GM13977 (cell line): ENCODE results near the gene TP53AIP1.

Experiments
- DNase-seq: peaks from one replicate; pipeline ENCODE4 v3.0.0; 2012; ENCODE audit warnings: low spot score
- CTCF ChIP-seq: IDR thresholded peaks from 2 replicates; pipeline ENCODE4 v1.5.1; 2012; ENCODE audit warnings: mild to moderate bottlenecking, control low read depth; ENCODE audit not compliant: insufficient read depth; ENCODE audit errors: extremely low read depth, missing control alignments
- in situ Hi-C: fragments of 300-500 bp; cut with MboI; formaldehyde crosslinking; loops from one replicate; pipeline ENCODE4 v1.12.0; 2022; ENCODE audit warnings: low sequenced_read_pairs, low pct_unique_long_range_greater_than_20kb, mixed read lengths, inconsistent platforms; ENCODE audit not compliant: unreplicated experiment

The TP53AIP1 gene

GRCh38 chr11:128905345-128906184 is 37.1 kb downstream of the TP53AIP1 start:
- in situ Hi-C loops = no loop called here
- DNase-seq = peak; percentile 71
- TF ChIP-seq CTCF = peak; percentile 34

GRCh38 chr11:128904656-128905344 is 37.9 kb downstream of the TP53AIP1 start:
- in situ Hi-C loops = no loop called here
- no peak for TF ChIP-seq CTCF
- no peak for DNase-seq

GRCh38 chr11:128904303-128904655 is 38.4 kb downstream of the TP53AIP1 start:
- no peak for TF ChIP-seq CTCF
- no peak for DNase-seq
- in situ Hi-C loops = no loop called here

GRCh38 chr11:128903248-128904061 is 39.2 kb downstream of the TP53AIP1 start:
- TF ChIP-seq CTCF = no peak
- in situ Hi-C loops = no loop called here
- no peak for DNase-seq

GRCh38 chr11:128902515-128903066 is 40.1 kb downstream of the TP53AIP1 start:
- in situ Hi-C loops = no loop called here
- TF ChIP-seq CTCF = no peak

GRCh38 chr11:128901653-128902514 is 40.8 kb downstream of the TP53AIP1 start:
- TF ChIP-seq CTCF = no peak
- in situ Hi-C loops = no loop called here
- DNase-seq = no peak

More at GRCh38 chr11:128902515-128903066, 40.1 kb downstream of the TP53AIP1 start:
- DNase-seq = no peak
